B cell (primary cell): ENCODE results near the gene SLC35G2.

ENCODE experiments used
- CTCF ChIP-seq: fragments of 200-600 bp; IDR thresholded peaks from one replicate; pipeline ENCODE4 v1.8.0; 2022; ENCODE audit warnings: antibody characterized with exemption, mild to moderate bottlenecking
- EZH2 ChIP-seq: IDR thresholded peaks from 2 replicates; pipeline ENCODE4 v1.6.1; 2012; ENCODE audit warnings: borderline replicate concordance, low read depth, mild to moderate bottlenecking, moderate library complexity, low read length; ENCODE audit not compliant: insufficient read depth, poor library complexity, severe bottlenecking

- TF ChIP-seq CTCF (no peak), EZH2 (no peak)
Observed at GRCh38 chr3:136901391-136901790, 82.5 kb downstream of the SLC35G2 start.
